ENCODE data around the gene HS3ST5.

DNA sequence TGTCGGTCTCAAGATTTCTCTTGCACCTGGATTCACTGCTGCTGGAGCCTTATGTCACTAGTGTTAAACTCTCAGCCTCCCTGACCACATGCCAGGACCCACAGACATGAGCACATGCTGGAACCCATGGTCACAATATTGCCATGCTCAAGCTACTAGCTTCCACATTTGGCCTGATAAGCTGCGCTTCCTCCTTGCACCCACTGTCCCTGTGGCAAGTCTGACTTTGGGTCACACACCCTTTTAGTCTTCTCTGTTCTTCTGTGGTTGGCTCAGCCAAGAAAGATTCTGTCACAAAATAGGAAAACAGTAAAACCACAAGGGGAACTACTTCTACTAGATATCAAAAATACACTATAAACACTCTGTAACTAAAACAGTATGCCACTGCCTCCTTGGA is 303.0 kb downstream of the HS3ST5 start:
- no peak for TF ChIP-seq POLR2A (IDR thresholded peaks at IDR 0.05)
- TF ChIP-seq, protein P1, sequence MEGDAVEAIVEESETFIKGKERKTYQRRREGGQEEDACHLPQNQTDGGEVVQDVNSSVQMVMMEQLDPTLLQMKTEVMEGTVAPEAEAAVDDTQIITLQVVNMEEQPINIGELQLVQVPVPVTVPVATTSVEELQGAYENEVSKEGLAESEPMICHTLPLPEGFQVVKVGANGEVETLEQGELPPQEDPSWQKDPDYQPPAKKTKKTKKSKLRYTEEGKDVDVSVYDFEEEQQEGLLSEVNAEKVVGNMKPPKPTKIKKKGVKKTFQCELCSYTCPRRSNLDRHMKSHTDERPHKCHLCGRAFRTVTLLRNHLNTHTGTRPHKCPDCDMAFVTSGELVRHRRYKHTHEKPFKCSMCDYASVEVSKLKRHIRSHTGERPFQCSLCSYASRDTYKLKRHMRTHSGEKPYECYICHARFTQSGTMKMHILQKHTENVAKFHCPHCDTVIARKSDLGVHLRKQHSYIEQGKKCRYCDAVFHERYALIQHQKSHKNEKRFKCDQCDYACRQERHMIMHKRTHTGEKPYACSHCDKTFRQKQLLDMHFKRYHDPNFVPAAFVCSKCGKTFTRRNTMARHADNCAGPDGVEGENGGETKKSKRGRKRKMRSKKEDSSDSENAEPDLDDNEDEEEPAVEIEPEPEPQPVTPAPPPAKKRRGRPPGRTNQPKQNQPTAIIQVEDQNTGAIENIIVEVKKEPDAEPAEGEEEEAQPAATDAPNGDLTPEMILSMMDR (IDR thresholded peaks at IDR 0.05) = no peak
